H1 (cell line): ENCODE results near the gene TMEM273. TPM values are rescaled to one million over a fixed set of nuclear protein-coding genes. Genes with fewer than 3 reads are reported as not detected.

Source experiments
- CTCF ChIA-PET: fragments of 300-600 bp; sonication (Branson Sonifier 250); formaldehyde crosslinking; loops from one replicate; lab custom pipeline; 2021; ENCODE audit not compliant: partially characterized antibody; lab: Charles Lee
- POLR2A ChIA-PET: fragments of 300-600 bp; sonication (Branson Sonifier 250); formaldehyde crosslinking; loops from one replicate; lab custom pipeline; 2021; ENCODE audit warnings: inconsistent platforms; ENCODE audit not compliant: partially characterized antibody; lab: Charles Lee
- DNase-seq, 2 experiments: peaks; one replicate each; pipeline versions ENCODE4 v3.0.0 to v3.0.0-alpha.2; 2010 to 2022; ENCODE audit warnings: low spot score in 2 of 2, low read depth in 1 of 2, mixed read lengths in 1 of 2
- FAIRE-seq: peaks from 2 replicates; lab custom pipeline; 2011; peaks lifted over from hg19 to GRCh38; lab: Jason Lieb, UNC
- H2AFZ ChIP-seq: 2 replicates; pipeline ENCODE4 v1.8.1; 2012; ENCODE audit warnings: low read length, inconsistent platforms
- H2AK5ac ChIP-seq: 2 replicates; pipeline ENCODE4 v1.6.1; 2013; ENCODE audit warnings: low read depth, low read length
- H2BK120ac ChIP-seq: replicated peaks from 2 replicates; pipeline ENCODE3; 2013; ENCODE audit warnings: low read depth, low read length, inconsistent platforms
- H2BK12ac ChIP-seq: 2 replicates; pipeline ENCODE4 v1.6.1; 2013; ENCODE audit warnings: low read depth, low read length
- H2BK15ac ChIP-seq: 2 replicates; pipeline ENCODE4 v1.6.1; 2013; ENCODE audit warnings: low read length
- H2BK20ac ChIP-seq: 2 replicates; pipeline ENCODE4 v1.6.1; 2013; ENCODE audit warnings: low read length
- H2BK5ac ChIP-seq: 2 replicates; pipeline ENCODE4 v1.6.1; 2013; ENCODE audit warnings: low read depth, low read length
- H3K14ac ChIP-seq: 2 replicates; pipeline ENCODE4 v1.6.1; 2013; ENCODE audit warnings: inconsistent platforms; ENCODE audit not compliant: insufficient read length
- H3K18ac ChIP-seq: 2 replicates; pipeline ENCODE4 v1.6.1; 2013; ENCODE audit warnings: low read length; ENCODE audit errors: extremely low read depth
- H3K23ac ChIP-seq: 2 replicates; pipeline ENCODE4 v1.6.1; 2013; ENCODE audit warnings: inconsistent platforms; ENCODE audit not compliant: insufficient read length
- H3K23me2 ChIP-seq: 2 replicates; pipeline ENCODE4 v1.6.1; 2013; ENCODE audit warnings: low read depth, low read length
- H3K27ac ChIP-seq: 2 replicates; pipeline ENCODE4 v1.6.1; 2011; ENCODE audit warnings: low read depth, low read length, inconsistent platforms
- H3K27me3 ChIP-seq, 4 experiments: replicated peaks in 1 of 4; 1 replicate in 1 of 4; 2 replicates in 3 of 4; pipeline versions ENCODE4 v1.6.1 to v1.8.1; 2011 to 2013; ENCODE audit warnings: low read length in 3 of 4, mild to moderate bottlenecking in 3 of 4, inconsistent platforms in 2 of 4, mixed read lengths in 2 of 4, moderate library complexity in 1 of 4; ENCODE audit not compliant: control insufficient read depth in 3 of 4, insufficient read depth in 3 of 4; ENCODE audit errors: extremely low read depth in 1 of 4
- H3K36me3 ChIP-seq, 4 experiments: 2 replicates each; pipeline versions ENCODE4 v1.6.1 to v1.8.1; 2011 to 2013; ENCODE audit warnings: mild to moderate bottlenecking in 4 of 4, low read length in 3 of 4, moderate library complexity in 2 of 4, control low read depth in 1 of 4, inconsistent platforms in 1 of 4; ENCODE audit not compliant: insufficient read depth in 4 of 4, control insufficient read depth in 2 of 4
- H3K4ac ChIP-seq: replicated peaks from 2 replicates; pipeline ENCODE3; 2013; ENCODE audit warnings: low read length, low read depth, mixed read lengths, inconsistent platforms; ENCODE audit not compliant: insufficient read length
- H3K4me1 ChIP-seq, 4 experiments: replicated peaks in 1 of 4; 1 replicate in 1 of 4; 2 replicates in 3 of 4; pipeline versions ENCODE4 v1.6.1 to v1.8.1; 2011 to 2013; ENCODE audit warnings: low read length in 3 of 4, inconsistent platforms in 2 of 4, mixed read lengths in 1 of 4; ENCODE audit not compliant: insufficient read depth in 4 of 4, control insufficient read depth in 3 of 4
- H3K4me2 ChIP-seq, 2 experiments: 2 replicates each; pipeline versions ENCODE4 v1.6.1 to v1.8.1; 2011 to 2013; ENCODE audit warnings: low read depth in 2 of 2, low read length in 2 of 2, control low read depth in 1 of 2, inconsistent platforms in 1 of 2, mild to moderate bottlenecking in 1 of 2; ENCODE audit not compliant: insufficient read depth in 1 of 2
- H3K4me3 ChIP-seq, 4 experiments: fragments of 200-600, 300-600 bp in 1 of 4; sonication (generic), shearing (Covaris generic), sonication (Bioruptor Twin) in 1 of 4; 2 replicates each; pipeline versions ENCODE4 v1.5.1 to v1.8.1; 2011 to 2016; ENCODE audit warnings: low read length in 4 of 4, low read depth in 3 of 4, control low read depth in 2 of 4, inconsistent platforms in 2 of 4, mild to moderate bottlenecking in 2 of 4, mixed read lengths in 1 of 4, moderate library complexity in 1 of 4; ENCODE audit not compliant: insufficient read depth in 2 of 4; ENCODE audit errors: extremely low read depth in 1 of 4
- H3K56ac ChIP-seq: replicated peaks from 2 replicates; pipeline ENCODE3; 2013; ENCODE audit warnings: low read depth, mild to moderate bottlenecking, mixed read lengths, low read length, inconsistent platforms; ENCODE audit not compliant: insufficient read length
- H3K79me1 ChIP-seq: 2 replicates; pipeline ENCODE4 v1.6.1; 2013; ENCODE audit warnings: low read depth, low read length, control low read depth
- H3K79me2 ChIP-seq, 2 experiments: 2 replicates each; pipeline versions ENCODE4 v1.6.1 to v1.8.1; 2012 to 2013; ENCODE audit warnings: low read length in 2 of 2, mild to moderate bottlenecking in 2 of 2, inconsistent platforms in 1 of 2; ENCODE audit not compliant: insufficient read depth in 2 of 2, control insufficient read depth in 1 of 2
- H3K9ac ChIP-seq, 4 experiments: replicated peaks in 1 of 4; 1 replicate in 1 of 4; 2 replicates in 3 of 4; pipeline versions ENCODE4 v1.6.1 to v1.8.1; 2011 to 2013; ENCODE audit warnings: low read depth in 3 of 4, low read length in 3 of 4, control low read depth in 2 of 4, mild to moderate bottlenecking in 2 of 4, moderate library complexity in 2 of 4, inconsistent platforms in 1 of 4; ENCODE audit errors: extremely low read depth in 1 of 4
- H3K9me3 ChIP-seq, 2 experiments: 2 replicates each; pipeline versions ENCODE4 v1.6.1 to v1.8.1; 2012 to 2013; ENCODE audit warnings: mild to moderate bottlenecking in 2 of 2, moderate library complexity in 2 of 2, control low read depth in 1 of 2, inconsistent platforms in 1 of 2, low read depth in 1 of 2, low read length in 1 of 2, mixed read lengths in 1 of 2; ENCODE audit not compliant: insufficient read depth in 2 of 2
- H4K20me1 ChIP-seq, 2 experiments: replicated peaks in 1 of 2; 2 replicates each; pipeline versions ENCODE3 to v1.8.1; 2011 to 2013; ENCODE audit warnings: inconsistent platforms in 2 of 2, low read length in 2 of 2, mild to moderate bottlenecking in 1 of 2; ENCODE audit not compliant: insufficient read depth in 2 of 2, control insufficient read depth in 1 of 2
- H4K5ac ChIP-seq: 2 replicates; pipeline ENCODE4 v1.6.1; 2013; ENCODE audit warnings: low read length, low read depth, mixed read lengths, inconsistent platforms; ENCODE audit not compliant: insufficient read length
- H4K8ac ChIP-seq: 2 replicates; pipeline ENCODE4 v1.8.0; 2013; ENCODE audit warnings: mild to moderate bottlenecking, moderate library complexity, low read length, inconsistent platforms; ENCODE audit not compliant: insufficient read depth; ENCODE audit errors: extremely low read depth
- H4K91ac ChIP-seq: replicated peaks from 2 replicates; pipeline ENCODE3; 2013; ENCODE audit warnings: low read length, mixed read lengths, inconsistent platforms; ENCODE audit not compliant: insufficient read length
- BACH1 ChIP-seq: IDR thresholded peaks from 2 replicates; pipeline ENCODE4 v1.6.1; 2012; ENCODE audit warnings: low read length, improper control_type of control experiment
- SIRT6 ChIP-seq: IDR thresholded peaks from one replicate; pipeline ENCODE4 v1.7.1; 2012; ENCODE audit warnings: low read length, inconsistent platforms
- TBP ChIP-seq: IDR thresholded peaks from 2 replicates; pipeline ENCODE4 v1.6.1; 2011; ENCODE audit warnings: low read depth, low read length, improper control_type of control experiment
- TEAD4 ChIP-seq: IDR thresholded peaks from 2 replicates; pipeline ENCODE4 v1.6.1; 2012; ENCODE audit warnings: low read depth, low read length, inconsistent platforms, mixed read lengths
- WGBS, 2 experiments: shearing (Covaris generic) in 1 of 2; methylation state at CpG; one replicate each; pipeline versions ENCODE4 v1.1.6 to v1.1.7; 2013 to 2015; ENCODE audit warnings: low lambda C conversion rate in 2 of 2, mixed read lengths in 2 of 2, inconsistent platforms in 1 of 2, low coverage in 1 of 2, missing lambda C conversion rate in 1 of 2; ENCODE audit not compliant: insufficient replicate concordance in 2 of 2, insufficient coverage in 1 of 2, insufficient read length in 1 of 2; ENCODE audit errors: extremely low coverage in 1 of 2, missing lambda C conversion rate in 1 of 2; 5-methylcytosine and 5-hydroxymethylcytosine counted together
- polyA plus RNA-seq, 7 experiments: library from polyadenylated mRNA; depleted of rRNA in 3 of 7; stranded (reverse) in 5 of 7; unstranded in 2 of 7; fragments of >200 nt in 5 of 7; fragments of 200-250 nt in 2 of 7; gene quantifications; 1 replicate in 5 of 7; 2 replicates in 1 of 7; 4 replicates in 1 of 7; pipeline versions ENCODE4 v1.2.1 to v1.2.3, GENCODE V29; 2011 to 2013; ENCODE audit warnings: missing spikeins in 2 of 7, mixed read lengths in 2 of 7
- total RNA-seq: library from RNA; stranded (reverse); fragmentation: NEBNext Ultra II Directional; extraction: Animal tissue kit (Norgen Biotek cat#: 25700); gene quantifications from 2 replicates; pipeline ENCODE4 v1.2.1, GENCODE V29; 2021

The TMEM273 gene
- total and polyA plus RNA-seq, 2 of the 8 experiments (the other 6 are each of a cell fraction or from before 2014, with no cell fraction given), result not detected

GRCh38 chr10:49107111-49107886, 80.9 kb downstream of the TMEM273 start:
- Histone ChIP-seq H2AK5ac (no peak overlapping the region), H2BK5ac (no peak overlapping the region), H3K14ac (no peak overlapping the region), H3K56ac (no peak overlapping the region), H3K23ac (no peak overlapping the region), H3K23me2 (no peaks in the 10 kb centered on the region; the same call in 1 of the 2 replicates), H3K9ac (no peak overlapping the region), H3K27me3 (no peaks in the 10 kb centered on the region; a peak in 1 of 7 replicates), H3K9me3 (no peaks in the 10 kb centered on the region), H3K27ac (no peak overlapping the region), H2BK12ac (no peak overlapping the region), H3K79me2 (no peaks in the 10 kb centered on the region), H2BK15ac (no peak overlapping the region), H3K4me1 (no peaks in the 10 kb centered on the region), H3K4me3 (no peak overlapping the region), H2AFZ (no peak overlapping the region), H3K4ac (no peak overlapping the region), H3K18ac (no peak overlapping the region), H4K20me1 (no peaks in the 10 kb centered on the region), H4K8ac (no peak overlapping the region), H3K79me1 (no peaks in the 10 kb centered on the region), H4K91ac (no peak overlapping the region), H4K5ac (no peak overlapping the region), H3K36me3 (no peaks in the 10 kb centered on the region), H2BK120ac (no peak overlapping the region), H3K4me2 (no peak overlapping the region), H2BK20ac (no peak overlapping the region)
- ChIA-PET POLR2A (no interaction called here), CTCF (no interaction called here)
- no peak for FAIRE-seq
- DNase-seq, result no peak
- TF ChIP-seq BACH1 (no peak), TBP (no peak), SIRT6 (no peak), TEAD4 (no peak)
- 94% methylated on average over 17 of the region's 17 CpGs; no CpG with 5 or more reads in 1 of the 2 experiments for whole genome bisulfite sequencing, 2 experiments
